ENCODE measurements around the gene SCAMP4.
A peak's percentile ranks its signal among the peaks of the same experiment; 100 is the strongest.

Gene SCAMP4

GRCh38 chr19:1935484-1936208 lies 30.4 kb downstream of the SCAMP4 start:
- DNase-seq (ENCODE audit: insufficient read length, low spot score), result no peak

GRCh38 chr19:1936430-1936829 lies 31.2 kb downstream of the SCAMP4 start:
- no peak for FAIRE-seq

More at GRCh38 chr19:1935484-1936208, 30.4 kb downstream of the SCAMP4 start:
- FAIRE-seq, result no peak

DNA sequence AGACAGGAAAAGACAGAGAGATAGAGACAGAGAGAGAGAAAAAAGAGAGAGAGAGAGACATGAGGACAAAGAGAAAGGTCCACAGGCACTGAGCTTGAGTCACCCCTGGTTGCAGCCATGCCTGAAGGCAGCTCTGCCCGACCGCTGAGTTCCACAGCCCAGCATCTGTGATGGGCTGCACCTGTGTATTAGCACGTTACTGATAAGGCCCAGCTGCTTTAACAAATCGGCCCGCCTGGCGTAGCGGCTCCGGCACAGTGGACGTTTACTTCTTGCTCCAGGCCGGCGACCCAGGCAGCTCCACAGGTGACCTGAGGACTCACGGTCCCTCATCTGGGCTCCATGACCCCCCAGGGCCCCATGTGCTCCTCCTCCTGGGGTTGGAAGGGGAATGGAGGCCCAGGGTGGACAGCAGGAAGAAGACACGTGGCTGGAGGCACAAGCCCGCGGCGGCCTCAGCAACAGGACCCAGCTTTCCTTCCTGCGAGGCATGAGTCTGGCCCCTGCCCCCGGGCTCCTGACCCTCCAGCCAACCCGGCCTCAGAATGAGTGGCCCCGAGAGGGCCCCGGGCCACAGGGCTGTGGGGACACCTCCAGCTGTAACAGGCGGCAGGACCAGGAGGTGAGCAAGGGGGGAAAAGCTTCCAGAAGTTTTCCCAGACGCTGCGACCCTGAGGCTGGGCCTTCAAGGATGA lies 31.9 kb downstream of the SCAMP4 start:
- FAIRE-seq, result no peak
- no peak for DNase-seq (ENCODE audit: insufficient read length, low spot score)

More at GRCh38 chr19:1936430-1936829, 31.2 kb downstream of the SCAMP4 start:
- no peak for DNase-seq (ENCODE audit: insufficient read length, low spot score)

- FAIRE-seq (no peak), DNase-seq (ENCODE audit: insufficient read length, low spot score) (no peak)
Observed at GRCh38 chr19:1938071-1938470, 32.9 kb downstream of the SCAMP4 start.

DNA sequence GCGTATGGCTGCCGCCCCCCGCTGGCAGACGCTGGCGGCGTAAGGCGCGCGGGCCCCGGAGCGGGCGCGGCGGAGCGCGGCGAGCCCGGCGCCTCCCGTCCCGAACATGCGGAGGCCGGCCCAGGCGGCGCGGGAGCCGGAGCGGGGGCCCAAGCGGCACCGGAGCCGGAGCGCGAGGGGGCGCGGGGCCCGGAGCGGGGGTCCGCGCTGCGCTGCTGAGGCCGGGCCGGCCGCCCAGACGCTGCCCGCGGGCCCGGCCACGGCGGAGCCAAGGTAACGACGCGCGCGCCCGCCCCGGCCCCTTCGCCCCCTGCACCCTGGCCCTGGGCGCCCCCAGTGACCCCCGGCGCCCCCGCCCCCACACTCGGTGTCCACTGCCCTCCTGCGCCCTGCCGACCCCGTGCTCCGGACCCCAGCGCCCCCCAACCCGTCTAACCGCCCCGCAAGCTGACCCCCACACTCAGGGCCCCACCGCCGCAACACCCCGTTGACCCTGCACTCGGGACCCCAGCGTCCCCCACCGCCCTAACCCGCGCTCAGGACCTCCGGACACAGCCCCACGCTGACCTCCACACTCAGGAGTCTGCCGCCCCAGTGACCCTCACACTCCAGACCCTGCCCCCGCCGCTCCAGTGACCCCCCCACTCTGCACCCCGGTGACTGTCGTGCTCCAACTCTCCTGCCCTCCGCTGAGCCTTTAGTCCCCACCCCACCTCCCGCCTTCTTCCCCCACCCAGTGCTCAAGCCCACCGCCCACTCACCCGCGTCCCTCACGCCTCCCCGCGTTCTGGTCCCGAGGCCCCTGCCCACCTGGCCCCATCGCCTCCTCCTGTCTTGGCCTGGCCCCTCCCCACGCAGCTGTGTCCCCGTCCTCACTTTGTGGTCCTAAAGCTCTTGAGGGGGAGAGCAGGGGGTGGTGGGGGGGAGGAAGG lies 36.2 kb downstream of the SCAMP4 start, which contains the start of gene CSNK1G2:
Gene CSNK1G2 (plus strand): TSS at position 27 of the 932 bp plus-strand sequence. CDS start 28,601 bp downstream, outside the sequence.
- no peak for DNase-seq (ENCODE audit: insufficient read length, low spot score)

GRCh38 chr19:1942078-1942933 lies 37.1 kb downstream of the SCAMP4 start:
- peak; percentile 82 for DNase-seq (ENCODE audit: insufficient read length, low spot score)
- FAIRE-seq, result peak; percentile 96

More for the DNA sequence above, 36.2 kb downstream of the SCAMP4 start, which contains the start of gene CSNK1G2:
- no peak for FAIRE-seq

DNA sequence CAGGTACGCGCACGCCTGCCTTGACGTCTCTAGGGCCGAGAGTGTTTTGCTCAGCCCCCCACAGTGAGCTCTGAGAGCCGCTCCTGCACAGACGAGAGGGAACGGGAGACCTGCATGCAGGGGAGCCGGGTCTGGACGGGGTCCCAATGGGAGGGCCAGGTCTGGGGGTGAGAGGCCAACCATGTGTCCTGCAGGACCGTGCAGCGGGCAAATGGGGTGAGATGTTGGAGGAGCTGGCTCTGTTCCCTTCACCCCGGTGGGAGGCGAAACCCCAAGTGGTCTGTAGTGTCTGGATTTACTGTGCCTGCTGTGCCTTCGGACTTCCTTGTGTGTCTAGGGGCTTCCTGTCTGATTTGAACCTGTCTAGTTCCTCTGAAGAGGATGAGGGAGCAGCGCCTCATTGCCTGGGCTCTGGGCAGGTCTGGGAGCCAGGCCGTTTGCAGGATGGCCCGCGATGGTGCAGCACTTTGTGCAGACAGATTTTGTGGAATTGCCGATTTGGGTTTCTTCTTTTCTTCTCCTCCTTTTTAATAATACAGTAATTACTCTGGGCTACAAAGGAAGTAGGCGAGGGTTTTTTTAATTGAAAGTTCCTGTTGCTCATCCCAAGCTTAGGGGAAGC lies 37.8 kb downstream of the SCAMP4 start:
- DNase-seq (ENCODE audit: insufficient read length, low spot score) (no peak), FAIRE-seq (no peak)

GRCh38 chr19:1943661-1944087 lies 38.5 kb downstream of the SCAMP4 start:
- no peak for FAIRE-seq
- DNase-seq (ENCODE audit: insufficient read length, low spot score), result no peak

- no peak for DNase-seq (ENCODE audit: insufficient read length, low spot score)
- FAIRE-seq, result no peak
Observed at GRCh38 chr19:1944088-1944915, 39.1 kb downstream of the SCAMP4 start.

DNA sequence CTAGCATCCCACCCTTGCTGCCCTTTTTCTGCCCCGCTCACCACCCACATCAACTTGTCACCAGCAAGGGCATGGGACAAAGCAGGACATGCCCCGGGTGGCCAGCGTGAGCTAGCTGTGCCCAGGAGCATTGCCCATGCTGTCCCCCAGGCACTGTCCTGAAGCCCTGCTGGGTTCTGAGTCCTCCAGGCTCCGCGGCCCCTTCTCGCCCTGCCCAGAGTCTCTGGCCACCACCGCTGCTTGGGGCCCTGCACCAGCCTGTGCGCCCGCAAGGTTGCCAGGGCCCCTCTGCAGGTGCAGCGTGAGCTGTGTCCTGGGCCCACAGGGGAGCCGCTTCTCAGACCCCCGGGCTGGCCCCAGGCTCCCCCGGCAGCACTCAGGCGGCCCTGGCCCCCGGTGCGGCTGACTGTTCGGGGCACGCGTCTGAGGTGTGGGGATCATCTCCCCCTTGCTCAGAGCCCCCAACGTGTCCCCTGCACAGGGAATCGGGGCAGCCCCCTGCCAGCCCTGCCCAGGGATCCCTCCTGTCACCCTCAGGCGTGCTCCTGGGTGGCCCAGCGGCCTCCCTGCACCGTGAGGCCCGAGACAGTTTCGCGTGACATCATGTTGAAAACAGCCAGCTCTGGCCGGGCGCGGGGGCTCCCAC lies 39.8 kb downstream of the SCAMP4 start:
- DNase-seq (ENCODE audit: insufficient read length, low spot score) (no peak), FAIRE-seq (no peak)

- no peak for DNase-seq (ENCODE audit: insufficient read length, low spot score)
- FAIRE-seq, result no peak
Observed at GRCh38 chr19:1945899-1946298, 40.7 kb downstream of the SCAMP4 start.

DNA sequence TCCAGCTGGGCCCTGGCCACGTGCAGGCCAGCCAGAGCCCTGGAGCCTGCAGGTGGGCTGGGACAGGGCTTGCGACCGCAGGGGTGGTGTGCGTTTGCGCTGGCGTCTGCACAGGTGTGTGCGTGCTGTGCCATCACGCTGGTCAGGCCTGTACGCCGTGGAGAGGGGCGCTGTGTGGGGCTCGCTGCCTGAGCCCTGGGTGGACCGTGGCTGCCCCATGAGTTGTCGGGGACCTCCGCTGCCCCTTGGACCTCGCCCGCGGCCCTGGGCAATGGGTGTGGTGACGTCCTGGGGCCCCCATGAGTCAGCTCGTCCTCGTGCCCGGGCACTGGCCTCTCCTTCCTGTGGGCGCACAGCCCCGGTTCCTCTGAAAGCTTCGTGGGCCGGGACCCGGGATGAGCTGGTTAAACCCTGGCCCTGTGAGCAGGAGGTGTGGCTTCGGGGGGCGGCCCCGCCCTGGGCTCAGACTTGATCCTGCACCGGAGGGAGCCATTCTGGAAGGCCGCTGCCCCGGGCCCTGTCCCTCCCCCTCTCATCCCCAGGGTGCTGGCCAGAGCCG lies 42.5 kb downstream of the SCAMP4 start:
- FAIRE-seq, result no peak

DNA sequence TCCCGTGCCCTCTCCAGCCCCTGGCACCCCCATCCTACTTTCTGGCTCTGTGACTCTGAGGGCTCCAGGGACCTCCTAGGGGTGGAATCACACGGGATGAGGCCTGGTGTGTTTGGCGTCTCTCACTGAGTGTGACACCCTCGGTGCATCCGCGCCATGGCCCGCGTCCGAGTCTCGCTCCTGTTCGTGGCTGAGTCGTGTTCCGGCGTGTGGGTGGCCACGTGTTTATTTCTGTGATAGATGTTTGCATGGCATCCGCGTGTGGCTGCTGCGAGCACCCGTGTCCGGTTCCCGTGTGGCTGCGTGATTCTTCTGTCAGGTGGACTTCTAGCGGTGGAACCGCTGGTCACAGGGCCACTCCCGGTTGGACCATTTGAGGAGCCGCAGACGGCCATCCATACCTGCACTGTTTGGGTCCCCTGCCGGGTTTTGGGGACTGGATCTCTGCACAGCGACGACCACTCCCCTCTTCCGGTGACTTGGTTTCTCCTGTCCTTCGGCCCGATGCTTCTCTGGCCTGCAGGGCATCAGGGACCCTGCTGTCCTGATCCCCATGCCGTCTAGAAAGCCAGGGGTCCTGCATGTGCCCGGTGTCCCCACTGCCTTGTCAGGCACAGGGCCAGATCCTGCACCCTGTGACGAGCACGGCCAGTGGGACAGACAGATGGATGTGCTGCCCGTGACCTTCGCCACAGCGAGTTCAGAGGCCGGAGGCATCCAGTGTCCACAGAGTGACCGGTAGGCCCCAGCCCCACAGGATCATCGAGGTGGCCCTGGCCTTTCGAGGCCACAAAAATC lies 44.3 kb downstream of the SCAMP4 start:
- FAIRE-seq, result no peak
- no peak for DNase-seq (ENCODE audit: insufficient read length, low spot score)

More for the DNA sequence above, 42.5 kb downstream of the SCAMP4 start:
- no peak for DNase-seq (ENCODE audit: insufficient read length, low spot score)

GRCh38 chr19:1950640-1951039 lies 45.4 kb downstream of the SCAMP4 start:
- no peak for FAIRE-seq
- no peak for DNase-seq (ENCODE audit: insufficient read length, low spot score)

DNA sequence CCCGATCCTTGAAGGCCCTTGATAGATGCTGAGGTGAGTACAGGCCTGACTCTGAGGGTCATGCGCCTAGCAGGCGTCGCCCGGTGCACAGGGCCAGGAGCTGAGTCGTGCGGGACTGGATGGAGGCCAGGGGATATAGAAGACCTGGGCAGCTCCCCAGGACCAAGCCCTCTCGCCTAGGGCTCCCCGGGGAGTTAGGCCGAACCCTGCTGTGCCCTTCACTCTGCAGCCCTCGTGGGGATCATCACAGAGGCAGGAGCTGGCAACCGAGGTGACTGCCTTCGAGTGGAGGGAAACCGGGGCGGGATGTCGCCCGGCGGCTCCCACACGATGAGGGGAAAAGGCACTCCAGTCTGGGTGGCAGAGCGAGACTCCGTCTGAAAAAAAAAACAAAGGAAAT lies 47.4 kb downstream of the SCAMP4 start:
- no peak for FAIRE-seq
- DNase-seq (ENCODE audit: insufficient read length, low spot score), result no peak

DNA sequence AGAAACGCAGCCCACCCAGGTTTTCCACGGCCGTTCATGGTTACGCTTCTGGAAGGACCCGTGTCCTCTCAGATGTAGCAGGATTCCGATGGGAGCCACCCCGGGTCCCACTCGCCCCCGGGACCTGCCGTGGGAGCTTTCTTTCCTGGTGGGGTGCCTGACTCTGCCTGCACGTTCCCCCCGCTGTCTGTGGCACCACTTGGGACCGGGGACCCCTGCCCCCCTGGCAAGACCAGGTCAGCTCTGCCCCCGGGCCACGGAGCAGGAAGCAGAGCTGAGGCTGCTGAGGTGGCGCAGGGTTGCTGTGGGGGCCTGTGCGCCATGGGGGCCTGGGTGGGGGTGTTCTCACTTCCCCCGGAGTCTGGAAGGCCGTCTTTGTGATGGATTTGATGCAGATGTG lies 47.8 kb downstream of the SCAMP4 start:
- FAIRE-seq (no peak), DNase-seq (ENCODE audit: insufficient read length, low spot score) (no peak)
